Activated T-helper 17 cell treated with anti-CD3 and anti-CD28 coated beads, Interleukin-2, amount 50 U/mL, for 72 hours (primary cell): ENCODE results near the gene TMEM135. TPM values are rescaled to one million over a fixed set of nuclear protein-coding genes. Genes with fewer than 3 reads are reported as not detected.
"Not testable (repeated sequence)": the region's sequence is repeated elsewhere in the genome, so short reads cannot be mapped to it uniquely, and the experiment has no call there.

Experiments
- ATAC-seq: fragments of 150-1000 bp; cut with Tn5 transposase; replicated peaks from 2 replicates; pipeline ENCODE4 v1.10.0; 2021; ENCODE audit warnings: mild to moderate bottlenecking, moderate library complexity
- H3K27ac Mint-ChIP-seq: one replicate; pipeline ENCODE4 v1.8.0; 2022; ENCODE audit warnings: mixed read lengths
- H3K27me3 Mint-ChIP-seq: one replicate; pipeline ENCODE4 v1.8.0; 2022; ENCODE audit warnings: mixed read lengths
- H3K36me3 Mint-ChIP-seq: one replicate; pipeline ENCODE4 v1.8.0; 2022; ENCODE audit warnings: low read depth, mild to moderate bottlenecking, mixed read lengths
- H3K4me1 Mint-ChIP-seq: one replicate; pipeline ENCODE4 v1.8.0; 2022; ENCODE audit warnings: mixed read lengths
- H3K4me3 Mint-ChIP-seq: one replicate; pipeline ENCODE4 v1.8.0; 2022; ENCODE audit warnings: mild to moderate bottlenecking, mixed read lengths
- H3K9me3 Mint-ChIP-seq: one replicate; pipeline ENCODE4 v1.8.0; 2022; ENCODE audit warnings: mixed read lengths
- total RNA-seq, 2 donors: library from RNA; stranded (reverse); gene quantifications; one replicate each; pipeline ENCODE4 v1.2.3, GENCODE V29; 2022

Gene TMEM135
- total RNA-seq, 2 donors from 2014 or later, result 19.8 to 34.7 TPM

DNA sequence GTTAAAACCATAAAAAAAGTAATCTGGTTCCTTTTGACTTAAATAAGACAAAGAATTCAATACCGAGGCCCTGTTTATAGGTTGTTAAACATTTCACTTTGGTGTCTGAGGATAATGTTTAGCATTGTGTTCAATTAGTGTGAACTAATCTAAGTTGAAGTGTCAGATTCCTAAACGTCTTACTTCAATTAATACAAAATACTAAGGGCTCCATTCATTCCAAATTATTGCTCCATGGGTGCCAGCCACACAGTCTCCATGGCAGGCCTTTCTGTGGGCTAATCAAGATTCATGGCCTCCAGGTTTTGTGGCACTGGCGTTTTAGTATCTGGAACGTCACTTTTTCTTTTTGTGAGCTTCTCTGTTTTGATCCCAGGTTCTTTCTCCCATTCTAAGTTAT lies 89.4 kb downstream of the TMEM135 start:
- no peaks in the 10 kb centered on the region for H3K9me3 Mint-ChIP-seq
- H3K36me3 Mint-ChIP-seq, result no peaks in the 10 kb centered on the region
- no peak overlapping the region for H3K27ac Mint-ChIP-seq
- no peak overlapping the region for H3K4me3 Mint-ChIP-seq
- no peaks in the 10 kb centered on the region for H3K4me1 Mint-ChIP-seq
- H3K27me3 Mint-ChIP-seq, result no peaks in the 10 kb centered on the region
- ATAC-seq, result no peak

DNA sequence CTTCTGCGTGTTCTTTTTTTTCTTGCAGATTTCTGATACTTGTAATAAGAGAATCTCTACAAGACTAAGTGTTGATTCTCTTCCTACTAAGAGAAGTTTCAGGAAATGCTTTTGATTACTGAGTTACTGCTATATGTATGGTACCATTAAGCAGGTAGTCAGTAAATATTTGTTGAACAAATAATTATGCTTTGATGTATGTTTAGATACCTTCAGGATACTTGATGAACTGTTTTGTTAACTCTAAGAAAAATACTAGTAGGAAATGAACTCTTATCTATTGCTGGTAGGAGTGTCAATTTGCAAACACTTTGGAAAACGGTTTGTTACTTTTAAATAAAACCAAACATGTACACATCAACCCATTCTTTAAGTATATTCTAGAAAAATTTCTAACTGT lies 90.6 kb downstream of the TMEM135 start:
- Mint-ChIP-seq H3K4me1 (no peaks in the 10 kb centered on the region), H3K9me3 (no peaks in the 10 kb centered on the region), H3K27me3 (no peaks in the 10 kb centered on the region), H3K36me3 (no peaks in the 10 kb centered on the region), H3K27ac (no peak overlapping the region), H3K4me3 (no peak overlapping the region)
- ATAC-seq, result no peak

DNA sequence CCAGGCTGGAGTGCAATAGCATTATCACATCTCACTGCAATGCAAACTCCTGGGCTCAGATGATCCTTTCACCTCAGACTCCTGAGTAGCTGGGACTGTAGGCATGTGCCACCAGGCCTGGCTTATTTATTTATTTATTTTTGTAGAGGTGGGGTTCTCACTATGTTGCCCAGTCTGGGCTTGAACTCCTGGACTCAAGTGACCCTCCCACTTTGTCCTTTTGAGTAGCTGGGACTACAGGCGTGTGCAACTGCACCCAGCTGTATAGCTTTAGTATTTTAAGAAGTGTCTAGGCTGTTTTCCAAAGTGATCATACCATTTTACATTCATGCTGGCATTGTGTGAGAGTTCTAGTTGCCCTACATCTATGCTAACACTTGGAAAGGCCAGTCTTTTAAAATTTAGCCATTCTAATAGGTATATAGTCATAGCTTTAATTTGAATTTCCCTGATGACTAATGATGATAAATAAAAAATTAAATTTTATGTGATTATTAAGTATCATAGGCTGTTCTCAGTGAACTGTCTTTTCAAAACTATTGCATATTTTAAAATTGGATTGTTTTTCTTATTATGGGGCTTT lies 96.9 kb downstream of the TMEM135 start:
- Mint-ChIP-seq H3K27me3 (no peaks in the 10 kb centered on the region), H3K36me3 (no peaks in the 10 kb centered on the region), H3K9me3 (no peaks in the 10 kb centered on the region), H3K4me1 (no peaks in the 10 kb centered on the region), H3K4me3 (no peak overlapping the region), H3K27ac (no peak overlapping the region)
- no peak for ATAC-seq

DNA sequence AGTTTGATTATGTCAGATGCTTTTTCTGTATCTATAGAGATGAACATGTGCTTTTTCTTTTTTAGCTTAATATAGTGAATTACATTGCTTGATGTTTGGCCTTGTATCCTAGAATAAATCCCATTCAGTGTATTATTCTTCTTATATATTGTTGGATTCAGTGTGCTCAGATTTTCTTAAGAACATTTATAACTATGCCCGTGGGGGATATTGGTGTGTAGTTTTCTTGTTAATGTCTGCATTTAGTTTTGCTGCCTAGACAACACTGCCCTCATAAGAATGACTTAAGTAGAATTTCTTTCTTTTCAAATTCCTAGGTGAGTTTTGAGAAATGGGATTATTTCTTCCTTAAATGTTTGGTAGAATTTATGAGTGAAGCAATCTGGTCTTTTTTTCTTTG lies 98.5 kb downstream of the TMEM135 start:
- ATAC-seq, result no peak
- Mint-ChIP-seq H3K4me1 (no peaks in the 10 kb centered on the region), H3K36me3 (no peaks in the 10 kb centered on the region), H3K27ac (no peak overlapping the region), H3K4me3 (no peak overlapping the region), H3K9me3 (no peaks in the 10 kb centered on the region), H3K27me3 (no peaks in the 10 kb centered on the region)

DNA sequence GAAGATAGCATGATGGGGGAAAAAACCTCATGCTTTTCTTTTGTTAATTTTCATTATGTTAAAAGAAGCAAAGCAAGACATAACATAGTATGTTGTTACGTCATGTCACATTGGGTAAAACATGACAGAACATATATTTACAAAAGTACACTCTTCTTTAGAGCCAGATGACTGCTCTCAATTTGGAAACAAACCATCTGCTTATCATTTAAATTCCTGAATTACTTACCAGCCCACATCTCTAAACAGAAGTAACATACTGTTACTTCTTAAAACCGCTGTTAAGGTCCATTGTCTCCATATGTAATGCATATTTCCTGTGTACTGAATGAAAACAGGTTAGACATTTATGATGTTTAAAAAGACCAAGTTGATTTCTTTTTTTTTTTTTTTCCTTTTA lies 100.0 kb downstream of the TMEM135 start:
- Mint-ChIP-seq H3K27ac (no peak overlapping the region), H3K36me3 (no peaks in the 10 kb centered on the region), H3K27me3 (no peaks in the 10 kb centered on the region), H3K4me3 (no peak overlapping the region), H3K4me1 (no peaks in the 10 kb centered on the region), H3K9me3 (no peaks in the 10 kb centered on the region)
- no peak for ATAC-seq

DNA sequence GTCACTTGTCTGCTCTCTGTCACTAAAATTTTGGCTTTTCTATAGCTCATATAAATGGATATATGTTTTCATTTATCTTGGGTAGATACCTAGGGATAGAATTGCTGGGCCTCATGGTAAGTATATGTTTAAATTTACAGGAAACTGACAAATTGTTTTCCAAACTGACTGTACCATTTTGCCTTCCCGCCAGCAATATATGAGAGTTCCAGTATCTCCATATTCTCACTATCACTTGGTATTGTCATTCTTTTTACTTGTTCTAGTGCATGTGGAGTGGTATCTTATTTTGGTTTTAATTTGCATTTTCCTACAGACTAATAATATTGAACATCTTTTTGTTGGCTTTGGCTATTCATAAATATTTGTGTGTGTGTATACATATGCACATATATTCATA lies 101.7 kb downstream of the TMEM135 start:
- no peak for ATAC-seq
- no peak overlapping the region for H3K27ac Mint-ChIP-seq
- H3K4me3 Mint-ChIP-seq, result no peak overlapping the region
- no peaks in the 10 kb centered on the region for H3K27me3 Mint-ChIP-seq
- H3K9me3 Mint-ChIP-seq, result no peaks in the 10 kb centered on the region
- H3K4me1 Mint-ChIP-seq, result no peaks in the 10 kb centered on the region
- no peaks in the 10 kb centered on the region for H3K36me3 Mint-ChIP-seq

DNA sequence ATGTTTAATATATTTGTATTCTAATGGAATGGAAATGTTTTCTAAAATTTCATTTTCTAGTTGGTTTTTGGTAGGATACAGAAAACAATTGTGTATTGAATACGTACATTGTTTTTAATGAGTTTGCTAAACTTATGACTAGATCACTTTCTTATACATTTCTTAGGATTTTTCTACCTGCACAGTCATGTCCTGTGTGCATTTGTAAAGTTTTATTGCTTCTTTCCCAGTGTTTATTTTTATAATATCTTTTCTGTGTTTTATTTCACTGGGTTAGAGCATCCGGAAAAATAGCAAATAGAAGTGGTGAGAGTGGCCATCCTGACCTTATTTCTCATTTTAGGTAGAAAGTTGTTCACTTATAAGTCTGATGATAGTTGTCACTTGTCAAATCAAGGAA lies 103.6 kb downstream of the TMEM135 start:
- Mint-ChIP-seq H3K4me3 (no peak overlapping the region), H3K9me3 (no peaks in the 10 kb centered on the region), H3K27me3 (no peaks in the 10 kb centered on the region), H3K4me1 (peaks cover 4% of the 10 kb centered on the region), H3K27ac (no peak overlapping the region), H3K36me3 (no peaks in the 10 kb centered on the region)
- ATAC-seq, result no peak

DNA sequence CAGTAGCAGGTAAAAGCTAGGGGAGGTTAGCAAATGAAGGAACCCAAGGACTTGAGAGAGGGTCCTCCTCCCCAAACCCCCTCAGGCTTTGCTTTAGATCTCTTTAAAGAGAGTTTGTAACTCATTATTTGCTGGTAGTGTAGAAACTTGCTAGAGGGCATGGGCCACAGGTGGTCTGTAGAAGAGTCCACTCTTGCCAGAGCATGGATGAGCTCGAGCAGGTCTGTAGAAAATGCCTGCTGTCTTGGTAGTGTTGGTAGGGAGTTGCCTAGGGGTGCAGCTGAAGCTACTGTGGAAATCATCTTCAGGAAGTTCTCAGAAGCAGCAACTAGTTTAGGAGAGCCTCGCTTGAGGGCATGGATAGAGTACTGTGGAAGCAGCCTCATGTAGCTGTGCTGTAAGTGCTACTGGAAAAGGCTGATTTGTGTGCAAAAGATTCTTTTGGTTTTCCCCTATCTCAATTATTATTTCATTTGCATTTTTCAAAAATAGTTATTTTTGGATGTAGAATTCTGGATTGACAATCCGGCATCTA lies 104.3 kb downstream of the TMEM135 start:
- H3K4me3 Mint-ChIP-seq, result no peak overlapping the region
- no peaks in the 10 kb centered on the region for H3K27me3 Mint-ChIP-seq
- H3K4me1 Mint-ChIP-seq, result peaks cover 4% of the 10 kb centered on the region
- no peaks in the 10 kb centered on the region for H3K36me3 Mint-ChIP-seq
- H3K27ac Mint-ChIP-seq, result no peak overlapping the region
- no peaks in the 10 kb centered on the region for H3K9me3 Mint-ChIP-seq
- ATAC-seq, result no peak

DNA sequence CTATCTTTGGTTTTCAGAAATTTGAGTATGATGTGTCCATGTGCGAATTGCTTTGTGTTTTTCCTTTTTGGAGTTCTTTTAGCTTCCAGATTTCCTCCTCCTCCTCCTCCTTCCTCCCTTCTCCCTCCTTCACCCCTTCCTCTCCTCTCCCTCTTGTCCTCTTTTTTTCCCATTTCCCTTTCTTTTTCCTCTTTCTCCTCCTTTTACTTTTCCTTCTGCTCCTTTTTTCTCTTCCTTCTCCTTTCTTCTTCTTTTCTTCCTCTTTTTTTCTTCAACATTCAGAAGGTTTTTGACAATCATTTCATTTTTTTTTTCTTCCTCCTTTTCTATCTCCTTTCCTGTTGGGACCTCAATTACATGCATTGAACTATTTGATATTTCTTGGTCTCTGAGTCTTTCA lies 104.9 kb downstream of the TMEM135 start:
- Mint-ChIP-seq H3K27ac (no peak overlapping the region), H3K4me1 (peaks cover 4% of the 10 kb centered on the region), H3K27me3 (no peaks in the 10 kb centered on the region), H3K36me3 (no peaks in the 10 kb centered on the region), H3K4me3 (no peak overlapping the region), H3K9me3 (no peaks in the 10 kb centered on the region)
- ATAC-seq, result no peak

DNA sequence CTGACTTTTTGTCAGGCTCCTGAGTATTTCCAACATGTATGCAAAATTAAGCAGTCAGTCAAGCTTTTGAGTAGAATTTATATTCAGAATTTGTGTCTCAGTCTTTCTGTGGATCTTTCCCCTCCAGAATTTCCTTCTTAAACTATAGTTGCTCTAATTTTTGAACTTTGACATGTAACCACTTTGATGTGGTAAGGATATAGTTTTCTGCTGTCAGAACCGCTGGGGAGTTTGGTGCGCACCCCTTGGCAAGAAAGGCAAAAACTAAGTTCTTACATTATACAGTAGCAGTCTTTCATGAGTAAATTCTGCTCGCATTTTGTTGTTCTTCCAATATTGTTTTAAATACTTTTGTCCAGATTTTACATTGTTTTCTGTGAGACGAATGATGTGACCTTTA lies 105.9 kb downstream of the TMEM135 start:
- peaks cover 4% of the 10 kb centered on the region for H3K4me1 Mint-ChIP-seq
- no peak for ATAC-seq
- no peaks in the 10 kb centered on the region for H3K9me3 Mint-ChIP-seq
- H3K4me3 Mint-ChIP-seq, result no peak overlapping the region
- no peaks in the 10 kb centered on the region for H3K27me3 Mint-ChIP-seq
- H3K36me3 Mint-ChIP-seq, result no peaks in the 10 kb centered on the region
- no peak overlapping the region for H3K27ac Mint-ChIP-seq

DNA sequence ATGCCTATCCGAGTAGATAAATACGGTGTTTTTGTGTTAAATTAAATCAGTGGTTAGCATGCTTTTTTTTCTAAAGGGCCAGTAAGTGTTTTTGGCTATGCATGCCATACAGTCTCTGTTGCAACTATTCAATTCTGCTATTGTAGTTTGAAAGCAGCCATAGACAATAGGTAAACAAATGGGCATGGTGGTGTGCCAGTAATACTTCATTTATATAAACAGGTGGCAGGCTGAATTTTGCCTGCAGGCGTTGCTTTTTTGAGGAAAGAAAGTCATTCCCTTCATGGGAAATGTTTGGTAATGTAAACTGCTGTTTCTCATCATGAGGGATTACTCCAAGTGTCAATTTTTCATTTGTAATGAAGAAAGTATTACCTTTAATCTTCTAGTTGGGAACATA lies 106.5 kb downstream of the TMEM135 start:
- Mint-ChIP-seq H3K27ac (no peak overlapping the region), H3K9me3 (no peaks in the 10 kb centered on the region), H3K27me3 (no peaks in the 10 kb centered on the region), H3K4me3 (no peak overlapping the region), H3K4me1 (peaks cover 4% of the 10 kb centered on the region), H3K36me3 (no peaks in the 10 kb centered on the region)
- ATAC-seq, result no peak

DNA sequence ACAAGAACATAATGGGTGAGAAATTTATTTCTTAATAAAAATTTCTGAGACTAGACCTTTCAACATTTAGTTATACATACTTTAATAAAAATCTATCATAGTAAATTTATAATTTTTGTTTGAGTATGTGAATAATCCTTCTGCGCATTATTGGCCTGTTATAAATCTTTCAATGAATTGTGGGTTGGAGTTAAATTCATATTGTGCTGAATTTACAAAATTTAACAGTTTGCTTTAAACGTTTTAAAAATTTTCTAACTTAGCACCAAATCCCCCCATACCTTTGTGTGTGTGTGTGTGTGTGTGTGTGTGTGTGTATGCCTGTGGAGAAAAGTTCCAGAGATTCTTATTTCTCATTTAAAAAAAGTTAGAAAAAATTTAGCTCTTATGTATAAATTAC lies 111.0 kb downstream of the TMEM135 start:
- ATAC-seq, result no peak
- Mint-ChIP-seq H3K9me3 (no peaks in the 10 kb centered on the region), H3K36me3 (no peaks in the 10 kb centered on the region), H3K27ac (no peak overlapping the region), H3K4me3 (no peak overlapping the region), H3K27me3 (no peaks in the 10 kb centered on the region), H3K4me1 (peaks cover 9% of the 10 kb centered on the region)

DNA sequence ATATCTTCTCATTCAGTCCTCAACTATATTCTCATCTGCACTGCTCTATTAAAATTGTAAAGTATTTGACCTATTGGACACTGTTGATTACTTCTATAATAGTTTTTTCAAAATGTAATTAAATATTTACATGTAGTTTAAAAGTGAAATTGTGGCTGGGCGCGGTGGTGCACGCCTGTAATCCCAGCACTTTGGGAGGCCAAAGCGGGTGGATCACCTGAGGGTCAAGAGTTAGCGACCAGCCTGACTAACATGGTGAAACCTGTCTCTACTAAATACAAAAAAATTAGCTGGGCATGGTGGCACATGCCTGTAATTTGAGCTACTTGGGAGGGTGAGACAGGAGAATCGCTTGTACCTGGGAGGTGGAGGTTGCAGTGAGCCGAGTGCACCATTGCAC lies 112.0 kb downstream of the TMEM135 start:
- not testable (repeated sequence) for ATAC-seq, H3K4me3 Mint-ChIP-seq, H3K27ac Mint-ChIP-seq, H3K36me3 Mint-ChIP-seq, H3K27me3 Mint-ChIP-seq, H3K9me3 Mint-ChIP-seq, H3K4me1 Mint-ChIP-seq

DNA sequence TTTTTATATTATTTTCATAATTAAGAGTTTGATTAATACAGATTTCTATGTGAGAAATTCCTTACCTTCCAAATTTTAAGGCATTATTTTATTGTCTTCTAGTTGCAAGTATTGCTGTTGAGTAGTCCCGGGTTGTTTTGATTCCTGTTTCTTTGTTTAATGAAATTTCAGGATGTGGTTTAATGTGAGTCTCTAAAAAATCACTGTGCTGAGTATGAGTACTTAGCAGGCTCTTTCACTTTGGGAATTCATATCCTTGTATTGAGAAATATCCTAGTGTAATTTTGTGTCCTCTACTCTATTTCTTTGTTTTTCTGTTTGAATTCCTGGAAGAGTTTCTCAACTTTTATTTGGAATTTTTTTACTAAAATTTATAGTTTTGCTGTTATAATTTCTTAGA lies 113.2 kb downstream of the TMEM135 start:
- peaks cover 5% of the 10 kb centered on the region for H3K4me1 Mint-ChIP-seq
- H3K9me3 Mint-ChIP-seq, result no peaks in the 10 kb centered on the region
- no peaks in the 10 kb centered on the region for H3K36me3 Mint-ChIP-seq
- no peak overlapping the region for H3K4me3 Mint-ChIP-seq
- H3K27me3 Mint-ChIP-seq, result no peaks in the 10 kb centered on the region
- H3K27ac Mint-ChIP-seq, result no peak overlapping the region
- ATAC-seq, result no peak

DNA sequence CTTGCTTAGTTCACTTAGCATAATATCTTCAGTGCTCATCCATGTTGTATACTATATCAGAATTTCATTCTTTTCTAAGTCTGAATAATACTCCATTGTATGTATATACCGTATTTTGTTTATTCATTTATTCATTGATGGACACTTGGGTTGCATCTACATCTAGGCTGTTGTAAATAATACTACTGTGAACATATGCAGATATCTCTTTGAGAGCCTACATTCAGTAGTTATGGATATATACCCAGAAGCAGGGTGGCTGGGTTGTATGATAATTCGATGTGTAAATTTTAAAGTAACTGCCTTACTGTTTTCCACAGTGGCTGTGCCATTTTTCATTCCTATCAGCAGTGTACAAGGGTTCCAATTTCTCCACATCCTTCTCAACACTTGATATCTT lies 116.5 kb downstream of the TMEM135 start:
- Mint-ChIP-seq H3K27me3 (no peaks in the 10 kb centered on the region), H3K4me3 (no peak overlapping the region), H3K9me3 (no peaks in the 10 kb centered on the region), H3K4me1 (peaks cover 5% of the 10 kb centered on the region), H3K36me3 (no peaks in the 10 kb centered on the region), H3K27ac (no peak overlapping the region)
- ATAC-seq, result no peak

DNA sequence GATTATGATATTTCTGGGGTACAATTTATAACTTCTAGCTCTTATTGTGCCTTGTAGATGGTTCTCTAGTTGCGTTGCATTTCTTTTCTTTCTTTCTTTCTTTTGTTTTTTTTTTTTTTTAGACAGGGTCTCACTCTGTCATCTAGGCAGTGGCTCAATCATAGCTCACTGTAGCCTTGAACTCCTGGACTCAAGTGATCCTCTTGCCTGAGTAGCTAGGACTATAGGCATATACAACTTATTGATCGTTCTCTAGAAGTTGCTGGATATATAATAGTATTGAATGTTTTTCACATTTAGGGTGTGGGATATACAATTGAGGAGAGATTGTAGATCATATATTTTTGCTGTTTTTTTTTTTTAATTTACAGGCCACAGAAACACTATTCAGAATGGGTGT lies 119.2 kb downstream of the TMEM135 start:
- Mint-ChIP-seq H3K4me3 (no peak overlapping the region), H3K9me3 (no peaks in the 10 kb centered on the region), H3K4me1 (no peaks in the 10 kb centered on the region)

More for the DNA sequence above, 119.2 kb downstream of the TMEM135 start:
- Mint-ChIP-seq H3K27me3 (no peaks in the 10 kb centered on the region), H3K27ac (no peak overlapping the region), H3K36me3 (no peaks in the 10 kb centered on the region)
- ATAC-seq, result no peak
